ENCODE measurements around the gene KRT84. TPM values are rescaled to one million over a fixed set of nuclear protein-coding genes. Genes with fewer than 3 reads are reported as not detected.

KRT84 gene
- polyA plus RNA-seq, 3 donors, result not detected

- Histone ChIP-seq H3K4me2 (replicated peaks; ENCODE audit: extremely low read depth, low read length, poor library complexity, severe bottlenecking) (no peak overlapping the region), H3K9ac (ENCODE audit: insufficient read depth, low read length, poor library complexity, severe bottlenecking) (no peak overlapping the region), H3K27me3 (ENCODE audit: control insufficient read depth in 2 of 2, insufficient read depth in 2 of 2, low read length in 2 of 2) (no peaks in the 10 kb centered on the region), H3K9me3 (replicated peaks in 1 of 2; ENCODE audit: control insufficient read depth in 1 of 2, insufficient read depth in 1 of 2, low read length in 2 of 2) (no peaks in the 10 kb centered on the region), H4K20me1 (ENCODE audit: insufficient read depth, low read length) (no peaks in the 10 kb centered on the region), H3K27ac (ENCODE audit: low read depth in 1 of 2, low read length in 2 of 2) (no peak overlapping the region), H3K36me3 (replicated peaks in 1 of 2; ENCODE audit: control insufficient read depth in 1 of 2, insufficient read depth in 2 of 2, low read length in 2 of 2) (no peaks in the 10 kb centered on the region), H3K79me2 (ENCODE audit: insufficient read depth, low read length) (no peaks in the 10 kb centered on the region), H3K4me3 (replicated peaks in 1 of 3; ENCODE audit: low read depth in 2 of 3, low read length in 3 of 3) (no peak overlapping the region), H2AFZ (ENCODE audit: insufficient read depth, low read depth, low read length, poor library complexity, severe bottlenecking) (no peak overlapping the region), H3K4me1 (ENCODE audit: control insufficient read depth in 1 of 2, insufficient read depth in 2 of 2, low read length in 2 of 2) (no peaks in the 10 kb centered on the region)
- Mint-ChIP-seq H3K4me1 (no peaks in the 10 kb centered on the region), H3K4me3 (no peak overlapping the region), H3K27ac (no peak overlapping the region), H3K9me3 (no peaks in the 10 kb centered on the region), H3K36me3 (no peaks in the 10 kb centered on the region), H3K27me3 (ENCODE audit: low read depth in 3 of 3) (peaks cover 3 to 4% (median 3%) of the 10 kb centered on the region in 3 donors)
- DNase-seq, result no peak
- no peak for TF ChIP-seq CTCF (IDR thresholded peaks at IDR 0.05)
- intact Hi-C loops (cut with micrococcal nuclease), result no loop called here
- 50% methylated on average over 12 of the region's 15 CpGs for WGBS (ENCODE audit: insufficient coverage)
These were observed 5.2 kb downstream of the KRT84 start for GRCh38 chr12:52380271-52380694.

GRCh38 chr12:52379536-52379935 is 5.9 kb downstream of the KRT84 start:
- H3K79me2 ChIP-seq (ENCODE audit: insufficient read depth, low read length), result no peaks in the 10 kb centered on the region
- H3K4me2 ChIP-seq (replicated peaks; ENCODE audit: extremely low read depth, low read length, poor library complexity, severe bottlenecking), result no peak overlapping the region
- TF ChIP-seq CTCF (IDR thresholded peaks at IDR 0.05), result no peak
- no CpG with 5 or more reads among the region's 6 CpGs for WGBS (ENCODE audit: insufficient coverage)
- no peaks in the 10 kb centered on the region for H3K9me3 ChIP-seq (replicated peaks in 1 of 2; ENCODE audit: control insufficient read depth in 1 of 2, insufficient read depth in 1 of 2, low read length in 2 of 2)
- peaks cover 3 to 4% (median 3%) of the 10 kb centered on the region in 3 donors for H3K27me3 Mint-ChIP-seq (ENCODE audit: low read depth in 3 of 3)
- no peaks in the 10 kb centered on the region for H4K20me1 ChIP-seq (ENCODE audit: insufficient read depth, low read length)
- H3K4me1 Mint-ChIP-seq, result no peaks in the 10 kb centered on the region
- H3K4me1 ChIP-seq (ENCODE audit: control insufficient read depth in 1 of 2, insufficient read depth in 2 of 2, low read length in 2 of 2), result no peaks in the 10 kb centered on the region
- H3K27ac ChIP-seq (ENCODE audit: low read depth in 1 of 2, low read length in 2 of 2), result no peak overlapping the region
- no peak overlapping the region for H3K4me3 ChIP-seq (replicated peaks in 1 of 3; ENCODE audit: low read depth in 2 of 3, low read length in 3 of 3)
- H3K27me3 ChIP-seq (ENCODE audit: control insufficient read depth in 2 of 2, insufficient read depth in 2 of 2, low read length in 2 of 2), result no peaks in the 10 kb centered on the region
- no peaks in the 10 kb centered on the region for H3K36me3 ChIP-seq (replicated peaks in 1 of 2; ENCODE audit: control insufficient read depth in 1 of 2, insufficient read depth in 2 of 2, low read length in 2 of 2)
- H3K9me3 Mint-ChIP-seq, result no peaks in the 10 kb centered on the region
- intact Hi-C loops (cut with micrococcal nuclease), result no loop called here
- H3K36me3 Mint-ChIP-seq, result no peaks in the 10 kb centered on the region
- no peak overlapping the region for H3K9ac ChIP-seq (ENCODE audit: insufficient read depth, low read length, poor library complexity, severe bottlenecking)
- no peak overlapping the region for H3K4me3 Mint-ChIP-seq
- DNase-seq, result no peak
- H2AFZ ChIP-seq (ENCODE audit: insufficient read depth, low read depth, low read length, poor library complexity, severe bottlenecking), result no peak overlapping the region
- H3K27ac Mint-ChIP-seq, result no peak overlapping the region

All from CD14-positive monocyte (primary cell).